Measurements from ENCODE around the gene LSM10.

LSM10 gene

GRCh38 chr1:36349839-36350238 lies 47.9 kb downstream of the LSM10 start:
- no peak for DNase-seq

- DNase-seq, result peak in 1 of 2 experiments; percentile 24
Observed at GRCh38 chr1:36349241-36349671, 48.5 kb downstream of the LSM10 start.

GRCh38 chr1:36346741-36347370 lies 50.9 kb downstream of the LSM10 start:
- DNase-seq, result no peak

GRCh38 chr1:36345353-36345752 lies 52.4 kb downstream of the LSM10 start:
- DNase-seq, result no peak

GRCh38 chr1:36344395-36344680 lies 53.4 kb downstream of the LSM10 start:
- DNase-seq, result no peak

GRCh38 chr1:36343651-36344394 lies 53.9 kb downstream of the LSM10 start:
- DNase-seq, result no peak
